GM19438 (cell line): ENCODE measurements around the gene GPC5.
"Not testable (repeated sequence)": the region's sequence is repeated elsewhere in the genome, so short reads cannot be mapped to it uniquely, and the experiment has no call there.

ENCODE experiments used
- ATAC-seq: cut with Tn5 transposase; IDR thresholded peaks from one replicate; pipeline ENCODE4 v1.9.1; 2021; ENCODE audit warnings: low read depth; ENCODE audit not compliant: unreplicated experiment

GPC5 gene

GRCh38 chr13:92482790-92483189 lies 1084.4 kb downstream of the GPC5 start:
- not testable (repeated sequence) for ATAC-seq

GRCh38 chr13:92483894-92484293 lies 1085.5 kb downstream of the GPC5 start:
- no peak for ATAC-seq

- ATAC-seq, result no peak
These were observed 1088.8 kb downstream of the GPC5 start for GRCh38 chr13:92487238-92487637.

- ATAC-seq, result no peak
These were observed 1089.9 kb downstream of the GPC5 start for GRCh38 chr13:92488249-92488852.

- ATAC-seq, result no peak
These were observed 1093.4 kb downstream of the GPC5 start for GRCh38 chr13:92491839-92492238.

GRCh38 chr13:92494915-92495314 lies 1096.5 kb downstream of the GPC5 start:
- no peak for ATAC-seq

GRCh38 chr13:92500192-92500591 lies 1101.8 kb downstream of the GPC5 start:
- no peak for ATAC-seq

GRCh38 chr13:92510416-92510815 lies 1112.0 kb downstream of the GPC5 start:
- no peak for ATAC-seq

GRCh38 chr13:92512852-92513251 lies 1114.4 kb downstream of the GPC5 start:
- ATAC-seq, result no peak

GRCh38 chr13:92513672-92514071 lies 1115.3 kb downstream of the GPC5 start:
- ATAC-seq, result no peak

GRCh38 chr13:92514420-92515125 lies 1116.2 kb downstream of the GPC5 start:
- ATAC-seq, result no peak

GRCh38 chr13:92516878-92517277 lies 1118.5 kb downstream of the GPC5 start:
- ATAC-seq, result not testable (repeated sequence)

- not testable (repeated sequence) for ATAC-seq
These were observed 1120.2 kb downstream of the GPC5 start for GRCh38 chr13:92518622-92519021.

- ATAC-seq, result no peak
These were observed 1131.9 kb downstream of the GPC5 start for GRCh38 chr13:92530364-92530763.

GRCh38 chr13:92535222-92536006 lies 1137.0 kb downstream of the GPC5 start:
- no peak for ATAC-seq

GRCh38 chr13:92537471-92537870 lies 1139.0 kb downstream of the GPC5 start:
- no peak for ATAC-seq

GRCh38 chr13:92538164-92538563 lies 1139.7 kb downstream of the GPC5 start:
- no peak for ATAC-seq

GRCh38 chr13:92539148-92539547 lies 1140.7 kb downstream of the GPC5 start:
- not testable (repeated sequence) for ATAC-seq

GRCh38 chr13:92547266-92547665 lies 1148.8 kb downstream of the GPC5 start:
- ATAC-seq, result no peak

GRCh38 chr13:92549276-92549675 lies 1150.9 kb downstream of the GPC5 start:
- no peak for ATAC-seq

- no peak for ATAC-seq
These were observed 1155.2 kb downstream of the GPC5 start for GRCh38 chr13:92553470-92554114.
